ENCODE data around the gene SGPL1.
"Not testable (repeated sequence)": the region's sequence is repeated elsewhere in the genome, so short reads cannot be mapped to it uniquely, and the experiment has no call there.

SGPL1 gene

DNA sequence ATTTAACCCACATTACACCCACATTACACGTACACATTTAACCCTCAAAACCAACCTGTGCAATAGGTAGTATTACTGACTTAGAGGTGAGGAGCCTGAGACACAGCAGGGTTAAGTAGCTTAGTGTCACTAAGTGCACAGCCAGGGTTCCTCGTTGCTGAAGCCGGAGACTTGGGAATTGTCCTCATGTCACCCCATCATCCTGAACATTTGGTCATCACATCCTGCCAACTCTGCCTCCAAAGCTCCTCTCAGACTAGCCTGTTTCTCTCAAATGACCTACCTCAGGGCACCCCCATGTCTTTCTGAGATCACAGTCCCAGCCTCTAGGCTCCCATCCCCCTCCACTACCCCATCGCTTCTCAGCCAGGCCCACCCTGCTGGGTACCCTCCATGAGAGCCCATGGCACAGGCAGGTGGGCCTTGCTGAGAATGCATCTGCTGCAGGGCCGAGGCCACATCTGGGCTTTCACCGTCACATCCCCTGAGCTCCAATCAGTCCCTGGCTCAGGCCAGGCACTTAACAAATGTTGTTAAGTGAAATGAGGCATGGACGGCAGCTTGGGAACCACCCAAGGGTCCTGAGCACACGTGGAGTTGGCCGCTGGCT lies 93.7 kb downstream of the SGPL1 start:
- DNase-seq: no peak

DNA sequence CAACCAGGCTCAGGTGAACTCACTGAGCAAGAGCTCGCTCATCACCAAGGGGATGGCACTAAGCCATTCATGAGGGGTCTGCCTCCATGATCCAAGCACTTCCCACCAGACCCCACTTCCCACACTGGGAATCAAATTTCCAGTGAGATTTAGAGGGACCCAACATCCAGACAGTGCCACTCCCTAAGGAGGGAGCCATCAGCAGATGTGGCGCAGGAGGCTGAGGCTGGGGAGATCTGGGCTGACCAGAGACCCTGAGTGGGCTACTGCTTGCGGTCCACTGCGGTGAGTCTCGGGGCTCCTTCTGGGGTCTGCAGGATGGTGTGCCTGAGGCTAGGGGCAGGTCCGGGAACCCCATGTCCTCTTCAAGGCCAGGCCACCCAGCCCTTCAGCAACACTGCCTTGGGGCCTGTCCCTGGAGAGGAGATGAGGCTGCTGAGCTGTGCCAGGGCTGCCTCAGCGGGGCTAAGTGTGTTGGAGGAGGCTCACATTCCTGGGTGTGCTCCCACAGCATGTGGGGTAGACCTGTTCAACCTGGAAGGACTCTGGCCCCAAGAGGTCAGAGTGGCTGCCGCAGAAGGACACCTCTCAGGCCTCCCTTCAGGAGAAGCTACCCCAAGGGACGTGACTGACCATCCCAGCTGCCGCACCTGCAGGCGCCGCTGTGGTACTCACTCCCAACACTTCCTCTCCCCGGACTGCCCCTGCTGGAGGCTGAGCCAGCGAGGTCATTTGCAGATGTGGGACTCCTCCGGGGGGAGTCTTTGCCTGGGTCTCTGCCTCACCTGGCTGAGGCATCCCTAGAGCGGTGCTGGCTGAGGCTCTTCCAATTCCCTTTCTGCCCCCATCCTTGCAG lies 95.0 kb downstream of the SGPL1 start:
- DNase-seq: no peak

DNA sequence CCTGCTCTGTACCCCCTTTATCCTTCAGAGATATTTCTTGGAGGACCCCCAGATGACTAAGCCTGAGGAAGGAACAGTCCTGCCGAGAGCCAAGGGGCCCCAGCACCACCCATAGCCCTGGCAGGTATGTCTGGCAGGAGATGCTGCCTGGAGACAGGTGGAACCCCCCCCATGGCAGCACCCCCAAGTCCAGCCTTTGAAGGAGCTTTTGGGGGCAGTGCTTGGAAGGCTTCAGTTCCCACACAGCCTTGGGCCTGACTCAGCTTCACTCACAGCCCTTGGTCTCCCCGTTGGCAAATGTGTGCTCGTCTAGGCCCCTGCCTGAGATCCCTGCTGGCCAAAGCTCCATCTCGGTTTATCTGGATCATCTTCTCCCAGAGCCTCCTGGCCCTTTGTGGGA lies 95.6 kb downstream of the SGPL1 start:
- DNase-seq: no peak

DNA sequence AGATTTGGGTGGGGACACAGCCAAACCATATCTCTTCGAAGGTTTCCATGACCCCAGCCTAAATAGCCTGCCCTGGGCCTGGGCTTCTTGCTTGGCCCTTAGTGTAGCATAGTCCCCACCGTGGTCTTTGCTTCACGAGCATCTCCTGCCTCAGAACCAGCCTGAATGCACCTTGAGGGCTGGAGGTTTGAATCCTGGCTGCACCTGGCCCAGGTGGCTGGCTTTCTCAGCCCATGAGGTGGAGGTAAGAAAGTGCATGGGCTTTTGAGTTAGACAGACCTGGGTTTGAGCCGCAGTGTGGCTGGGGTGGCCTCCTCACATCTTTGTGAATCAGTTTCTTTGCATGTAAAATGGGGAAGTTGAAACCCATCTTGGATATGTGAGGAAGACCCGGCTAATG lies 96.8 kb downstream of the SGPL1 start:
- DNase-seq: no peak

DNA sequence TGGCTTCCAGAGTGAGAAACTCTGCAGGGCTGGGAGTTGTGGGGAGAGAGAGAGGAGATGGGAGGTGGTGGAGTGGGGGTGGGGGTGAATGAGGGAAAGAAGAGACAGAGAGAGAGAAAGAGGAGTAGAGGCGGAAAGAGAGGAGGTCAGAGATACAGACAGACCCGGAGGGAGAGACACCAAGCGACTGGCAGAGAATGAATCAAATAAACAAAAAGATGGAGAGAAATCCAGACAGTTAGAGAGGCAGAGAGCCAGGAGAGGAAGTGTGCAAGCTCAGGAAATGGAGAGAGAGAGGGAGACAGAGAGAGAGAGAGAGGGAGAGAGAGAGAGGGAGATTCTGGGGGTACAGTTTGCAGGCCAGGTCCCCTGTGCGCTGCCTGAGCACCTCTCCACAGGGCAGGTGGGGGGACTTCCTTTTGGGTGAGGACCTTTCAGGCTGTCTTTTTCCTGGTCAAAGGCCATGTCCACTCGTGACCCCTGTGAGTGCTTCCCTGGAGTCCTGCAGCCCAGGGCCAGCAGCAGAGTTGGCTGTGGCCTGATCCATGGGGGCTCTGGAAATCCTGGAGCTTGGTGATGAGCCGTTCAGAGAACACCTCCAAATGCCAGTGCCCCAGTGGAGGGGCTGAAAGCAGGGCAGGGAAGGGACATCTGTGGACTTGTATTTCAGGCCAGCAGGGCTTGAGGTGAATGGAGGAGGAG lies 97.6 kb downstream of the SGPL1 start:
- DNase-seq: no peak

DNA sequence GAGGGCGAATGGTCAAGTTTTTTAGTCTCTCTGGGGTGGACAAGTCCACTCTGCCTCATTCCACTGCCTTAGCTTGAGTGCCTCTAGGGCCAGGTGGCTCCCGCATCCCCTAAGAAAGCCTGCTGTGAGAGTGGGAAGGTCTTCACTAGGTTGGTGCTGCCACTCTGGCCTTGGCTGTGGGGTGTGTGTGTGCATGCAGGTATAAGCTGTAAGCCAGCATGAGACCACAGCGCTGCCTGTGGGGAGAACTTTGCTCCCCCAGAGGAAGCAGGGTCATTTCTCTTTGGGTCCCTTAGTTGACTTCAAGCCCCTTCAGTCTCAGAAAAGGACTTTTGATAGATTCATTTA lies 98.1 kb downstream of the SGPL1 start:
- no peak for DNase-seq

DNA sequence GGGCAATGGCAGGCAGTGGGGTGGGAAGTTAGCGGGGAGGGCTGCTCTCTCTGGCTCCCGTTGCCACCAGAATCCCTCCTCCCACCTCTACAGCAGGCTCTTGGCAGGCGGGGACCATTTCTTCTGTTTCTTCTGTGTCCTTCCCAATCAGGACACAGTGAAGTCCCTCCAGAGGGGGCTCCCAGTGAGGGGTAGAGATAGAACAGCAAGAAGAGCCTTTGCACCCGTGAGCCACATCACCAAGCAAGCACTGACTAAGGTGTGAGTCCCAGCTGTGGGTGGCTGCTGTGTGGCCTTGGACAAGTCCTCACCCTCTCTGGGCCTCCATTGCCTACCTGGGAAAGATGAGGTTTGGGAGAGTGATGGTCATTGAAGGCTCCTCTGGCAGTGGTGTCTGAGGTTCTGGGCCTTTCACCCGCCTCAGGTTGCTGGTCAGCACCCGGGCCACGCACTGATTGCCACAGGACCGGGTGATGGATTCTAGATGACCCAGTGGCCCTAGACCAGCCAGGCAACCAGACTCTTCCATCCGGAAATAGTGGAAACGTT lies 98.6 kb downstream of the SGPL1 start:
- no peak for DNase-seq

DNA sequence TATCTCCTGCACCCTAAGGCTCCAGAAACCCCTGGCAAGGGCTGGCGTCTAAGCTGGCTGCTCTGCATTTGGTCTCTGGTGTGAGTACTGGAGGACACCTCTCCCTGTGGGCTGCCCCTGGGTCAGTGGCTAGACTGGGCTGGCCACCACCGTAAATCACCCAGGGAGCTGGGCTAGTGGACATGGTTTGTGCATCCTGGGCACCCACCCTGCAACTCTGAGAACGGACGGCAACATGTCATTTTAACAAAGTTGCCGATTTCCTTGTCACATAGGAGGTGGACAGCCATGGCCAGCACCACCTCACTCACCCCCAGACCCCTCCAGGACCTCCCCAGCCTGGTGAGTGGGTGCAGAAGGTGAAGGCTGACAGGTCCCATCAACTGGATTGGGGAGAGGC lies 99.5 kb downstream of the SGPL1 start:
- no peak for DNase-seq

DNA sequence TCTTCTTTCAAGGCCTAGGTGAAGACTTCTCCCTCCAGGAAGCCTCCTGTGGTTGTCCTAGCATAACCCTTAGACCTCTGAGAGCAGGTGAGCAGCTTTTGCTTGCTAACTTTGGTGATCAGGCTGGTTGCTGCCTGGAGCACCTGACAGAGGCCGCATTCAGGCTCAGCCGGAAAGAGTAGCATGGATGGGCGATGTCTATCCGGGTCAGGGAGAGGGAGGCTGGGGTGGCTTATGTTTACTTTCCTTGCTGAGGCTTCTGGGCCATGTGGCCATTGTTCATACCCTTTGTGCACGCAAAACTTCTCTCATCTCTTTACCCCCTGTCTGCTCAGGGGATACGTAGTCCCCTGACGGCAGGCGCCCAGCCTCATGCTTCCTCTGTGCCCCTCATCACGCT lies 100.1 kb downstream of the SGPL1 start:
- DNase-seq: no peak

DNA sequence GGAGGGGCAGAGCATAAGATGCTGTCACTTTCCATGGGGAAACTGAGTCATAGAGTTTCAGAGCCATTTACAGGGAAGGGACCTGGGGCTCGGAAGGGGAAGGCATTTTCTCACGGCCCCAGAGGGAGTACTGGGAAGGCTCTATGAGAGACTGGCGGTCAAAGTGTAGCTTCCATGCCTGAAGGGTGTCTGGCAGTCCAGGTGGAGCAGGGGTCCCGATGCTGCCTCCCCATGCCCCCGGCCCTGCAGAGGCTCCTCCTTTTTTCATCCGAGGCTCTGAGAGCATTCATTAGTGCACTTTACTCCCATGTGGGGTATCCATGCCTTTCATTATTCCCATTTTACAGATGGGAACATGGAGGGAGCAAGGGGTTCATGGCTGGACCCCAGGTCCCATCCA lies 100.5 kb downstream of the SGPL1 start:
- no peak for DNase-seq

DNA sequence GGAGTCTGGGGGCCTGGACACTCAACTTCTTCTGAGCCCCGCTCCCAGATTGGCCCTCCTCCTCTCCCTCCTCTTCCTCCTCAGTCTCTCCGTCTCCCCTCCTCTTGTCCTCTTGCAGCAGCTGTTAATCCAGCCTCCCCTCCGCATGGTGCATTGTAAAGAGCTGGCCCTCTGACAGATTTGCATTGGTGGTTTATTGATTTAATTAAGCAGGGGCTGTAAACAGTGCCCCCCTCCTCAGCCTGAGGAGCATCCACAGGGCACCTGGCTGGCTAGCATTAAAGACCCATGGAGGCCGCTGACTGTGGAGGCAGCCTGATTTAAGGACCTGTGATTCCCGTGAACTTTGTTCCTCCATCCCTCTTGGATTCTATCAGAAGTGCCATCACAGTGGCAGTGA lies 101.5 kb downstream of the SGPL1 start:
- no peak for DNase-seq

DNA sequence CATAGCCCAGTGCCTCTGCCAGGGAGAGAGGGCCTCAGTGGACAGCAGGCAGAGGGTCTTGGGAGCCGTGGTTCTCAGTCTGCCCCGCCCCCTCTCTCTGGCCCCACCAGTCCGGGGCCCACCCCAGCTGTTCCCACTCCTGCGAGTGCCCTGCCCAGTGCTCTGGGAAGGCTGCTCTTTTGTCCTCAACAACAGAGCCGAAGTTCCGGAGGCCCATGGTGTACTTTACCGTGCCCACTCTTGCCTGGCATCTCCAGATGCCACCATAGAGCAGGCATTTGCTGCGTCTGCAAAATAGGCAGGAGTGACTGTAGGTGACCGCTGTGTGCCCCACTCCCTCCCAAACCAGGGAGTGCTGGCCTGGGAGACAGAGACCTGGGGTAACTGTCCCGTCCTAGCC lies 101.9 kb downstream of the SGPL1 start:
- DNase-seq: no peak

DNA sequence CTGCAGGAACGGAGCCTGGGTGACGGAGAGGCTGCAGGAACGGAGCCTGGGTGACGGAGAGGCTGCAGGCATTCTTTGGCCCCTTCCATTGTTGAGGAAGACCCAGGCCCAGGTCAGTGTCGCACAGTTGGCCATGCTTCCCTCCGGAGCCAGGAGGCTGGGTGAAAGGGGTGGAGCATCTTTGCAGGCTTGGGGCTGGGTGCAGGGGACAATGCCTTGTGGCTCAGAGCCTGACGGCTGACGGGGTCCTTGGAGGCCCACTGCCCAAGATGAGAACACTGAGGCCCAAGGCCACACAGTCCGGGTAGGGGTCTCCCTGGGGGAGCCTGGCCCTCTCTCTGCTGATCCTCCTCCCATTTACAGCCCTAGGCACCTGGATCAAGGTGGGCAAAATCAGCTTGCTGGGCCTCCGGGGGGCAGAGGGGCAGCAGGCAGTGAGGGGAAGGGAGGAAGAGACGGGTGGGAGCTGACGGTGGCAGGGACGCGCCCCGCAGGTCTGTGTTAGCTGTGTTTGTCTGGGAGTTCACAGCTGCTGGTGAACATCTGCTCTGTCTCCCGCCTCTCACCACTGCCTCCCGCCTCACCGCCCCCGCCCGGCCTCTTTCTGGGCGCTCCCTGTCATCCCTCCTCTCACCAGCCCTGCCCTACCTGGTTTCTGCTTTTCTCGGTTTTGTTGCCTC lies 103.2 kb downstream of the SGPL1 start:
- no peak for DNase-seq

DNA sequence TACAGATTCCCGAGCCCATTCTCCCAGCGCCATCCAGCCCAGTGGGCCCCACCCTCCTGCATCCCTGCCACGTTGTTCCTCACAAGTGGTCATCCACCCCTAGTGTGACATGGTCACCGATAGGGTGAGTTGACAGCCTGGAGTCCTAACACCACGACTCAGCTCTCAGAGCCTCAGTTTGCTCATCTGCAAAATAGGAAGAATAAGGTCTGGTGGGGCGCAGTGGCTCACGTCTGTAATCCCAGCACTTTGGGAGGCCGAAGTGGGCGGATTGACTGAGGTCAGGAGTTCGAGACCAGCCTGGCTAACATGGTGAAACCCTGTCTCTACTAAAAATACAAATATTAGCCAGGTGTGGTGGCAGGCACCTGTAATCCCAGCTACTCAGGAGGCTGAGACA lies 104.2 kb downstream of the SGPL1 start:
- not testable (repeated sequence) for DNase-seq

DNA sequence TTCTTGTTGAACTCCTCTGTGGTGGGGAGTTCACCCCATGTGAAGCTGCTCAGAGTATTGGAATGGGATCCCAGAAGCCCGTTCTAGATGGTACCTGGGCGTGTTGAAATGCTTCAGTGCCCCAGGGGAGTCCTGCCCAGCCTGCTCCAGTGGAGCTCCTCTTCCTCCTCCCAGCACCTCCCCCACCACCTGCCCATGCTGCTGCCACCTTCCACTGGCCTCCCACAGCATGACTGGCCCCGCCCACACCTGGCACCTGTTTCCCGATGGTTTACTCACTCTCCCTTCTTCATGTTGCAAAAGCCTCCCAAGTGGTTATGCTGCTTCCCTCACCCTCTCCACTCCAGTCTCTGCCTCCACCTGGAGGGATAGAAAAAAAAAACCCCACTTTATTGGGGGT lies 104.8 kb downstream of the SGPL1 start:
- DNase-seq: no peak

DNA sequence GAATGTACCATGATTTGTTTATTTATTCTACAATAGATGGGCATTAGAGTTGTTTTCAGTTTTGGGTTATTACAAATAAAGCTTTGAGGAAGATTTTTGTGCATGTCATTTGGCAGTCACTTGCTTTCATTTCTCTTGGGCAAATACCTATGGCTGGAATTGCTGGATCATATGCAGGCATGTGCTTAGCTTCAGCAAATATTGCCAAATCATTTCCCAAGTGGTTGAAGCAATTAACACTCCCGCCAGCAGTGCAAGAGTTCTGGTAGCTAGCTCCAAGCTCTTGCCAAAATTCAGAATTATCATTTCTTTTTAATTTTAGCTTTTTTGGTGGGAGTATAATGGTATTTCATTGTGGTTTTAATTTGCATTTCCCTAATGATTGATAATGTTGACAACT lies 105.5 kb downstream of the SGPL1 start:
- no peak for DNase-seq

DNA sequence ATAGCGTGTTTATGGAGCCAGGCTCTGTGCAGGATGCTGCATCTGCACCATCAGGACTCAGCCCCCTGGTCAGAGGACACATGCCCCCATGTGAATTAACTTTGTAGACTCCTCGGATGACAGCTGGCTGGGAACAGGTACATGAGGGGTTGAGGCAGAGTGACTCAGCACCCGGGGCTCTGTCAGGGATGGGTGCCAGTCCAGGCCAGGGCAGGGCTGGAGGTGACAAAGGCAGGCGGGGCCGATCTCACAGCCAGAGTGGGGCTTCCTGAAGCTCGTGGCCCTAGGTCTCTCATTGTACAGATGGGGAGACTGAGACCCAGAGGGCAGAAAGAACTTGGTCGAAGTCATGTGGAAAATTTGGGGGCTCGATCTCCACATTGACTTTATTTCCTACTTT lies 107.9 kb downstream of the SGPL1 start:
- DNase-seq: no peak

DNA sequence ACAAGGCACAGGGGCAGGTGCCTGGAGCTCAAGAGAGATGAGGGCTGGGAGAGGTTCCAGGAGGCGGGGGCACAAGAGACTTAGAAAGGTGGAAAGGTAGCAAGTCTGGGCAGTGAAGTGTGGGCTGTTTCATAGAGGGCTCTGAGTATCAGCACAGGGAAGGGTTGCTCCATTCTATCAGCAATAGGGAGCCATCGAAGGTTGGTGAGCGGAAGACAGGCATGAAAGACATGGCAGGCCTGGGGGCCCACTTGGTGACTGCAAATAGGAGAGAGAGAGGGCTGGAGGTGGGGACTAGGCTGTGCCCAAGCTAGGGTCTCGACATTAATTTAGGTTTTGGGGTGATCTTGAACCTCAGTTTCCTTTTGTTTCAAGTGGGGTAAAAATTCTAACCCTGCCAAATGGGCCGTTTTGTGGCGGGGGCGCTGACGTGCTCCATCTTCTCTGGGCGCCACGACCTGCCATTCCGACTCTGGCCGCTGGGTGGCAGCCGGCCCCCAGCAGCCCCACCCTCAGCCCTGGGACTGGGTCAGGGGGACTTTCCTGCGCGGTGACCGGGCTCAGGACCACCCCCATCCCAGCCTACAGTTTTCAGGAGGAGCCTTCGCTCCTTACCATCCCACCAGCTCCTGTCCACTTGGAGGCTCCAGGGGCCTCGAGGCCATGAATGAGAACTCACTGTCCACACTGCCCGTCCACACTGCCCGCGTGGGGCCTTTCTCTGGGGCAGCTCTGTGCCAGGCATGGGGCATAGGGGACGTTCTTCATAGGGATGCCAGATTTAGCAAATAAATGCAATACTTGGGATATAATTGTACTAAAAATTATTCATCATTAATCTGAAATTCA lies 109.9 kb downstream of the SGPL1 start:
- DNase-seq: no peak

DNA sequence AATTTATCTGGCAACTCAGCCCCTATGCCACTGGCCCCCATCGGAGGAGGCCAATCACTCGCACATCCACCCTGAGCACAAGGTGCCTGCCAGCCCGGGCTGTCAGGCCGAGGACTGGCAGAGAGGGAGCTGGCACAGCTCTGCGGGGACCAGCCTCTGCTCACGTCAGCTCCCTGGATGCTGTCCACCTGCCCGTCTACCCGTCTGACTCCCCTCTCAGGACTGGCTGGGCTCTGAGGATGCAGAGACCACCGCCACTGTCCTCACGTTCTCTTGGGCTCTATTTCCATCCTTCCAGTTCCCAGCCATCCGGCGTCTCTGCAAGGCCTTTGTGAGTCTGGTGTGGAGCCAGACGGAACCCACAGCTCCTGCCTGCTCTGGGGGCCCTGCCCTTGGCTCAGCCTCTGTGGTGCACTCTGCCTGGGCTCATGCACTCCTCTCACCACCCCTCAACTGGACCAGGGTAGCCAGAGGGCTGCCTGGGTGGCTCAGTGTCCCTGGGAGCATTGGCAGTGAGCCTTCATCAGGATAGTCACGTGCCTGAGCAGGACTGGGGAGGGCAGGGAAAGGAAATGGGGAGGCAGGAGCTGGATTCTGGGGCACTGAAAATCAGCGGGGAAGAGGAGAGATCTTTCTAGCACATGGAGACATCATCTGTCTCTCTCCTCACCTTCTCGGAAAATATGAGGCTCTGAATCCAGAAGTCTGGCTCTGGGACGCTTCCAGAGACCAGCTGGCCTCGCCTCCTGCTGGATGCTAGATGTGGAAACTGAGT lies 110.7 kb downstream of the SGPL1 start:
- DNase-seq: no peak

DNA sequence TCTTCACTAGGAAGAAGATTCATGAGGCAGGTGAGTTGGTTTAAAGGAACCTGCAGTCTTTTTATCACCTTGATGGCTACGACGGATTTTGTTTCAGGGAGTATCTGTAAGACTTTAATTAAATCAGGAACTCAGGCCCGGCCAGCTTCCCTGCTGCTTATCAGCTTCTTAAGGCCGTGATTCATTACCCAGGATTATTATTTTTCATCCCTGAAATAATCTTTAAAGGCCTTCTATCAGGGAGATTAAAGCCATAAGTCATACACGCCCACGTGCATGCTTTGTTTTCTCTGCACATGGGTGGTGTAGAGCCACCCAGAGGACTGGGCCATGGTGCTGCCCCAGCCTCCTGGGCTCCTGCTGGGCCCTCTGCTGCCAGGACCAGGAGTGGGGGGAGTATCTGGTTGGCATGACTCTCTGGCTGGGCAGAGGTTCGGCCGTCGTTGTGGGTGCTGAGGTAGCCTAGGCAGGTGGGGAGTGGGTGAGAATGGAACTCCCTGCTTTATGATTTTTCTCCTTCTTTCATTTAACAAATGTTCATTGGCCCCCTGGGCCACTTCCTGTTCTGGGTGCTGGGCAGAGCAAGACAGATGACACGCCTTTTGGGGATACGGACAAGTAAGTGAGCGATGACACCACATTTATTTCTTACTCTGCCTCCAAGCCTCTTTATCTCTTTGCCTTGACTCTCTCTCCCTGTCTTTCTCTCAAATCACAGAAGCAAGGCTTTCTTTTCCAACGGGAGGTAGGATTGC lies 111.6 kb downstream of the SGPL1 start:
- DNase-seq: no peak

DNA sequence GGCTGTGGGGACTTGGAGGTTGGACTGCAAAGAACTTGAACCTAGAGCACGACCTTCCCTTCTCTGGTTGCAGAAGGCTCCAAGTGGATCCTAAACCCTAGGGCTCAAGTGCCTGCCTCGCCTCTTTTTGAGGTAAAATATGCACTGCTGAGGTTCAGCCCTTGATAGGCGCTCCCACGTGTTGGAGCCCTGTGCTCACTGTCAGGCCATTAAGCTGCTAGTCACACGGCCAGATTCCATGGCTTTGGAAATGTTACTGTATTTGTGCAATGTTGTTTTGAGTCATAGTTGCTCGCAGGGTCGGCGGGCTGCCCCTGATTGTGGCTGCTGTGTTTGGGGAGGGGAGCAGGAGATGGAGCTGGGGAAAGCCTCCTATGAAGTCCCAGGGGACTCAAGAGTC lies 112.4 kb downstream of the SGPL1 start:
- no peak for DNase-seq
